Measurements from ENCODE around the gene LHX5. TPM values are rescaled to one million over a fixed set of nuclear protein-coding genes. Genes with fewer than 3 reads are reported as not detected.

The LHX5 gene
- total RNA-seq, 2 donors from 2014 or later: 0.18 TPM; not detected in 1

GRCh38 chr12:113453330-113453729 is 18.3 kb downstream of the LHX5 start:
- Histone ChIP-seq H3K9ac (ENCODE audit: extremely low read depth, low read length, poor library complexity, severe bottlenecking) (no peak overlapping the region), H3K4me1 (ENCODE audit: control insufficient read depth, insufficient read depth, low read length) (no peaks in the 10 kb centered on the region), H3K36me3 (ENCODE audit: control insufficient read depth, insufficient read depth, low read length) (no peaks in the 10 kb centered on the region), H3K27ac (ENCODE audit: low read depth, low read length) (no peak overlapping the region), H3K4me3 (ENCODE audit: low read length) (no peak overlapping the region), H3K27me3 (ENCODE audit: control insufficient read depth, insufficient read depth, low read length, poor library complexity, severe bottlenecking) (peaks cover 15% of the 10 kb centered on the region), H3K9me3 (ENCODE audit: control insufficient read depth, low read length) (no peaks in the 10 kb centered on the region)
- Mint-ChIP-seq H3K36me3 (ENCODE audit: low read depth) (no peaks in the 10 kb centered on the region), H3K27me3 (ENCODE audit: insufficient read depth) (peaks cover 21% of the 10 kb centered on the region), H3K4me3 (no peak overlapping the region), H3K27ac (no peak overlapping the region), H3K4me1 (peaks cover 14% of the 10 kb centered on the region), H3K9me3 (no peaks in the 10 kb centered on the region)
- peak; percentile 74 for DNase-seq
- WGBS, 2 experiments (ENCODE audit: insufficient coverage in 1 of 2, insufficient read length in 1 of 2): 29 to 55% methylated on average over 2 to 6 of the region's 6 CpGs
- TF ChIP-seq CTCF (conservative IDR thresholded peaks at IDR 0.05): no peak

GRCh38 chr12:113452458-113452857 is 19.2 kb downstream of the LHX5 start:
- WGBS, 2 experiments (ENCODE audit: insufficient coverage in 1 of 2, insufficient read length in 1 of 2): 95 to 100% methylated on average over 2 of the region's 2 CpGs
- H3K36me3 ChIP-seq (ENCODE audit: control insufficient read depth, insufficient read depth, low read length): no peaks in the 10 kb centered on the region
- no peak for TF ChIP-seq CTCF (conservative IDR thresholded peaks at IDR 0.05)
- peaks cover 8% of the 10 kb centered on the region for H3K27me3 ChIP-seq (ENCODE audit: control insufficient read depth, insufficient read depth, low read length, poor library complexity, severe bottlenecking)
- peaks cover 14% of the 10 kb centered on the region for H3K4me1 Mint-ChIP-seq
- H3K27ac ChIP-seq (ENCODE audit: low read depth, low read length): no peak overlapping the region
- H3K4me3 Mint-ChIP-seq: no peak overlapping the region
- H3K27ac Mint-ChIP-seq: no peak overlapping the region
- no peak overlapping the region for H3K4me3 ChIP-seq (ENCODE audit: low read length)
- H3K9me3 ChIP-seq (ENCODE audit: control insufficient read depth, low read length): no peaks in the 10 kb centered on the region
- no peak overlapping the region for H3K9ac ChIP-seq (ENCODE audit: extremely low read depth, low read length, poor library complexity, severe bottlenecking)
- peaks cover 24% of the 10 kb centered on the region for H3K27me3 Mint-ChIP-seq (ENCODE audit: insufficient read depth)
- no peak for DNase-seq
- H3K36me3 Mint-ChIP-seq (ENCODE audit: low read depth): no peaks in the 10 kb centered on the region
- no peaks in the 10 kb centered on the region for H3K9me3 Mint-ChIP-seq
- no peaks in the 10 kb centered on the region for H3K4me1 ChIP-seq (ENCODE audit: control insufficient read depth, insufficient read depth, low read length)

- H3K4me3 ChIP-seq (ENCODE audit: low read length): no peak overlapping the region
- no peaks in the 10 kb centered on the region for H3K4me1 ChIP-seq (ENCODE audit: control insufficient read depth, insufficient read depth, low read length)
- H3K36me3 ChIP-seq (ENCODE audit: control insufficient read depth, insufficient read depth, low read length): no peaks in the 10 kb centered on the region
- peaks cover 18% of the 10 kb centered on the region for H3K27me3 ChIP-seq (ENCODE audit: control insufficient read depth, insufficient read depth, low read length, poor library complexity, severe bottlenecking)
- Mint-ChIP-seq H3K4me3 (no peak overlapping the region), H3K27ac (no peak overlapping the region), H3K36me3 (ENCODE audit: low read depth) (no peaks in the 10 kb centered on the region), H3K9me3 (peaks cover 7% of the 10 kb centered on the region), H3K4me1 (peaks cover 5% of the 10 kb centered on the region), H3K27me3 (ENCODE audit: insufficient read depth) (peaks cover 46% of the 10 kb centered on the region)
- H3K9me3 ChIP-seq (ENCODE audit: control insufficient read depth, low read length): no peaks in the 10 kb centered on the region
- 100% methylated on average over 1 of the region's 1 CpG; no CpG with 5 or more reads in 1 of the 2 experiments for WGBS, 2 experiments (ENCODE audit: insufficient coverage in 1 of 2, insufficient read length in 1 of 2)
- H3K9ac ChIP-seq (ENCODE audit: extremely low read depth, low read length, poor library complexity, severe bottlenecking): no peak overlapping the region
- H3K27ac ChIP-seq (ENCODE audit: low read depth, low read length): no peak overlapping the region
- no peak for TF ChIP-seq CTCF (conservative IDR thresholded peaks at IDR 0.05)
- DNase-seq: no peak
Observed at GRCh38 chr12:113449839-113450238, 21.8 kb downstream of the LHX5 start.

Measured in endodermal cell (in vitro differentiated cells).